Naive B cell (primary cell): ENCODE measurements around the gene NFAT5. TPM values are rescaled to one million over a fixed set of nuclear protein-coding genes. Genes with fewer than 3 reads are reported as not detected.
A peak's percentile ranks its signal among the peaks of the same experiment; 100 is the strongest.

Experiments
- ATAC-seq, 2 donors: fragments of 150-1000 bp; cut with Tn5 transposase; 2 replicates each; pipeline ENCODE4 v1.10.0; 2021; ENCODE audit warnings: low read depth in 2 of 2, mild to moderate bottlenecking in 2 of 2, moderate library complexity in 2 of 2
- DNase-seq: peaks from one replicate; pipeline ENCODE4 v3.0.0; 2022
- H3K27ac Mint-ChIP-seq, 6 donors: one replicate each; pipeline ENCODE4 v1.8.0; 2020 to 2022; ENCODE audit warnings: mild to moderate bottlenecking in 6 of 6, mixed read lengths in 6 of 6, moderate library complexity in 5 of 6, inconsistent platforms in 2 of 6
- H3K27me3 Mint-ChIP-seq, 3 donors: one replicate each; pipeline ENCODE4 v1.8.0; 2021 to 2022; ENCODE audit warnings: mixed read lengths in 3 of 3, mild to moderate bottlenecking in 1 of 3
- H3K36me3 Mint-ChIP-seq, 2 donors: one replicate each; pipeline ENCODE4 v1.8.0; 2020 to 2022; ENCODE audit warnings: mixed read lengths in 2 of 2, inconsistent platforms in 1 of 2, mild to moderate bottlenecking in 1 of 2
- H3K4me1 Mint-ChIP-seq, 3 donors: one replicate each; pipeline ENCODE4 v1.8.0; 2020 to 2022; ENCODE audit warnings: mixed read lengths in 3 of 3, inconsistent platforms in 1 of 3, mild to moderate bottlenecking in 1 of 3, moderate library complexity in 1 of 3
- H3K4me3 Mint-ChIP-seq, 8 donors: one replicate each; pipeline ENCODE4 v1.8.0; 2020 to 2022; ENCODE audit warnings: mild to moderate bottlenecking in 8 of 8, mixed read lengths in 8 of 8, moderate library complexity in 8 of 8, inconsistent platforms in 2 of 8
- H3K9me3 Mint-ChIP-seq, 7 donors: one replicate each; pipeline ENCODE4 v1.8.0; 2020 to 2022; ENCODE audit warnings: mixed read lengths in 7 of 7, mild to moderate bottlenecking in 5 of 7, inconsistent platforms in 2 of 7, moderate library complexity in 1 of 7
- polyA plus RNA-seq, 6 donors: library from polyadenylated mRNA; unstranded; fragments of 300-500 nt; fragmentation: Illumina TruSeq; gene quantifications; one replicate each; pipeline ENCODE4 v1.2.3, GENCODE V29; 2021; ENCODE audit warnings: low read depth in 6 of 6

The NFAT5 gene
- polyA plus RNA-seq, 6 donors from 2014 or later, result 0.54 to 12.4 (median 9.0) TPM

GRCh38 chr16:69647020-69647419, 81.3 kb downstream of the NFAT5 start:
- ATAC-seq, result no peak
- peaks cover 0 to 4% (median 0%) of the 10 kb centered on the region in 3 donors for H3K4me1 Mint-ChIP-seq
- no peaks in the 10 kb centered on the region for H3K9me3 Mint-ChIP-seq
- H3K27me3 Mint-ChIP-seq, result no peaks in the 10 kb centered on the region
- H3K4me3 Mint-ChIP-seq, result no peak overlapping the region
- H3K27ac Mint-ChIP-seq, result peak overlapping the region in 1 of 6 donors; percentile 44
- peaks cover 6 to 7% of the 10 kb centered on the region in 2 donors for H3K36me3 Mint-ChIP-seq
- no peak for DNase-seq

DNA sequence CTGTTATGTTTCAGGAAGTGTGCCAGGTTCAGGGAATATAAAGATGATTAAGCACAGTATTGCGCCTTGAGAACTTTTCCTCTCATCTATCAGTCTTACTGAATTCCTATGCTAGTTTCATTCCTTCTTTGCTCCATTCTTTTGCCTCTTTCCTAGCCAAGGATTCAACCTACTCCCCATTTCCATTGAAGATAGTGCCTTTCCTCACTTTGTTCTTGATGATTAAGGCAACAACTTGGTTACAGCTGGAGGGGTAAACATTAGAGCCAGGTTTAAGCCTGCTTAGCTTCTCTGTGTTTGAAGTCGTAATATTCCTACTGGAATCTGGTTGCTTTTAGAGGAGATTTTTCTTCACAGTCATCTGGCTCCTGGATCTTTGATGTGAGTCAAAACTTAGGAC, 85.5 kb downstream of the NFAT5 start:
- peaks cover 6 to 7% of the 10 kb centered on the region in 2 donors for H3K36me3 Mint-ChIP-seq
- H3K27me3 Mint-ChIP-seq, result no peaks in the 10 kb centered on the region
- H3K27ac Mint-ChIP-seq, result peak overlapping the region in 1 of 6 donors; percentile 65

GRCh38 chr16:69654280-69654931, 88.6 kb downstream of the NFAT5 start:
- Mint-ChIP-seq H3K9me3 (no peaks in the 10 kb centered on the region), H3K4me3 (no peak overlapping the region), H3K36me3 (no peaks in the 10 kb centered on the region), H3K27ac (peak overlapping the region in 2 of 6 donors; percentile 33 to 61), H3K27me3 (no peaks in the 10 kb centered on the region), H3K4me1 (no peaks in the 10 kb centered on the region)
- DNase-seq (no peak), ATAC-seq (no peak)

More for the DNA sequence above, 85.5 kb downstream of the NFAT5 start:
- H3K4me3 Mint-ChIP-seq, result no peak overlapping the region
- no peaks in the 10 kb centered on the region for H3K4me1 Mint-ChIP-seq
- H3K9me3 Mint-ChIP-seq, result no peaks in the 10 kb centered on the region
- DNase-seq (no peak), ATAC-seq (no peak)

DNA sequence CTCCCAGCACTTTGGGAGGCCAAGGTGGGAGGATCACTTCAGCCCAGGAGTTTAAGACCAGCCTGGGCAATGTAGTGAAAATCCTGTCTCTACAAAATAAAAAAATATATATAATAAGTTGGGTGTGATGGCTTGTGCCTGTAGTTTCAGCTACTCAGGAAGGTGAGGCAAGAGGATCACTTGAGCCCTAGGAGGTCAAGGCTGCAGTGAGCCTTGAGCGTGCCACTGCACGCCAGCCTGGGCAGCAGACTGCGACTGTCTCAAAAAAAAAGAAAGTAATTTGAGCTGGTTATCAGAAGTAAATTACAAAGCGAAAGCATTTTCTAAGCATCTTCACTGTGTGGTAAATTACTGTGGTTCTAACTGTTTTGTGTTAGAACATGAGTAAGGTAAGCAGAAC, 94.4 kb downstream of the NFAT5 start:
- peaks cover 4 to 7% of the 10 kb centered on the region in 2 donors for H3K36me3 Mint-ChIP-seq
- H3K9me3 Mint-ChIP-seq, result no peaks in the 10 kb centered on the region
- ATAC-seq, result no peak
- H3K27ac Mint-ChIP-seq, result no peak overlapping the region
- no peaks in the 10 kb centered on the region for H3K27me3 Mint-ChIP-seq
- H3K4me1 Mint-ChIP-seq, result no peaks in the 10 kb centered on the region
- H3K4me3 Mint-ChIP-seq, result no peak overlapping the region
- DNase-seq, result no peak

GRCh38 chr16:69662901-69663300, 97.1 kb downstream of the NFAT5 start:
- H3K36me3 Mint-ChIP-seq, result peaks cover 4 to 7% of the 10 kb centered on the region in 2 donors
- no peak for ATAC-seq
- no peak overlapping the region for H3K4me3 Mint-ChIP-seq
- no peaks in the 10 kb centered on the region for H3K4me1 Mint-ChIP-seq
- peak overlapping the region in 1 of 6 donors; percentile 14 for H3K27ac Mint-ChIP-seq
- H3K27me3 Mint-ChIP-seq, result no peaks in the 10 kb centered on the region
- DNase-seq, result no peak
- H3K9me3 Mint-ChIP-seq, result no peaks in the 10 kb centered on the region

GRCh38 chr16:69663846-69664245, 98.1 kb downstream of the NFAT5 start:
- DNase-seq (no peak), ATAC-seq (no peak)
- peaks cover 4 to 7% of the 10 kb centered on the region in 2 donors for H3K36me3 Mint-ChIP-seq
- no peak overlapping the region for H3K27ac Mint-ChIP-seq
- no peak overlapping the region for H3K4me3 Mint-ChIP-seq
- no peaks in the 10 kb centered on the region for H3K4me1 Mint-ChIP-seq
- H3K27me3 Mint-ChIP-seq, result no peaks in the 10 kb centered on the region
- no peaks in the 10 kb centered on the region for H3K9me3 Mint-ChIP-seq

GRCh38 chr16:69669577-69669976, 103.8 kb downstream of the NFAT5 start:
- no peaks in the 10 kb centered on the region for H3K4me1 Mint-ChIP-seq
- peak overlapping the region in 1 of 6 donors; percentile 88 for H3K27ac Mint-ChIP-seq
- ATAC-seq, result no peak
- no peaks in the 10 kb centered on the region for H3K9me3 Mint-ChIP-seq
- no peak overlapping the region for H3K4me3 Mint-ChIP-seq
- H3K36me3 Mint-ChIP-seq, result peaks cover 5 to 8% of the 10 kb centered on the region in 2 donors
- H3K27me3 Mint-ChIP-seq, result no peaks in the 10 kb centered on the region
- DNase-seq, result no peak

- Mint-ChIP-seq H3K4me3 (no peak overlapping the region), H3K27ac (no peak overlapping the region), H3K9me3 (no peaks in the 10 kb centered on the region), H3K4me1 (no peaks in the 10 kb centered on the region), H3K36me3 (peaks cover 16 to 18% of the 10 kb centered on the region in 2 donors), H3K27me3 (no peaks in the 10 kb centered on the region)
- no peak for ATAC-seq
- no peak for DNase-seq
These were observed 106.7 kb downstream of the NFAT5 start for GRCh38 chr16:69672315-69672997.

- H3K27me3 Mint-ChIP-seq, result no peaks in the 10 kb centered on the region
- H3K36me3 Mint-ChIP-seq, result peaks cover 16 to 20% of the 10 kb centered on the region in 2 donors
- peak overlapping the region in 2 of 6 donors; percentile 7 to 34 for H3K27ac Mint-ChIP-seq
- no peak for ATAC-seq
- no peaks in the 10 kb centered on the region for H3K4me1 Mint-ChIP-seq
- no peak for DNase-seq
- H3K9me3 Mint-ChIP-seq, result no peaks in the 10 kb centered on the region
- peak overlapping the region in 2 of 8 donors; percentile 15 to 33 for H3K4me3 Mint-ChIP-seq
These were observed 107.4 kb downstream of the NFAT5 start for GRCh38 chr16:69672998-69673713.

DNA sequence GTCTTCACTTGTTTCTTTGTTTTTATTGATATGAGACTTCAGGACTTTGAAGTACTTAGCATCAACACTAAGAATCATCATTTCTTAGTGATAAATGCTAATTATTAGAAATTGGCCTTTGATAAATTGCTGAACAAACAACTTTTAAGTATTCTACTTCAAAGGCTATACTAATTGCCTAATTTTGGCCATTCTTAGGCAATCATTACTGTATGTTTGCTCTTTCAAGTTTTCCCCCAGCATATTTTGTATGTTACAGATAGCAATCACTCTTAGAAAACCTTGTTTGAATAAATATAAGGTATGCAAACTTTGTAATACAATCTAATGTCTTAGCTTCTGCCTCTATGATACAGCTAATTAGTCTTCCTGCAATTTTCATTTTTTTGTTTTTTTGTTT, 114.6 kb downstream of the NFAT5 start:
- Mint-ChIP-seq H3K4me1 (no peaks in the 10 kb centered on the region), H3K27ac (no peak overlapping the region), H3K27me3 (no peaks in the 10 kb centered on the region), H3K9me3 (no peaks in the 10 kb centered on the region), H3K4me3 (no peak overlapping the region), H3K36me3 (peaks cover 9 to 15% of the 10 kb centered on the region in 2 donors)
- DNase-seq (no peak), ATAC-seq (no peak)

GRCh38 chr16:69688589-69688988, 122.8 kb downstream of the NFAT5 start:
- ATAC-seq (no peak), DNase-seq (no peak)
- Mint-ChIP-seq H3K4me3 (no peak overlapping the region), H3K4me1 (peaks cover 0 to 5% (median 0%) of the 10 kb centered on the region in 3 donors), H3K27ac (no peak overlapping the region), H3K36me3 (peaks cover 18 to 19% of the 10 kb centered on the region in 2 donors), H3K9me3 (no peaks in the 10 kb centered on the region), H3K27me3 (no peaks in the 10 kb centered on the region)

- Mint-ChIP-seq H3K4me1 (peaks cover 0 to 5% (median 0%) of the 10 kb centered on the region in 3 donors), H3K36me3 (peaks cover 23 to 30% of the 10 kb centered on the region in 2 donors), H3K9me3 (no peaks in the 10 kb centered on the region), H3K4me3 (no peak overlapping the region), H3K27me3 (no peaks in the 10 kb centered on the region), H3K27ac (peak overlapping the region in 2 of 6 donors; percentile 48 to 52)
- DNase-seq, result no peak
- no peak for ATAC-seq
These were observed 126.5 kb downstream of the NFAT5 start for GRCh38 chr16:69691980-69692911.

DNA sequence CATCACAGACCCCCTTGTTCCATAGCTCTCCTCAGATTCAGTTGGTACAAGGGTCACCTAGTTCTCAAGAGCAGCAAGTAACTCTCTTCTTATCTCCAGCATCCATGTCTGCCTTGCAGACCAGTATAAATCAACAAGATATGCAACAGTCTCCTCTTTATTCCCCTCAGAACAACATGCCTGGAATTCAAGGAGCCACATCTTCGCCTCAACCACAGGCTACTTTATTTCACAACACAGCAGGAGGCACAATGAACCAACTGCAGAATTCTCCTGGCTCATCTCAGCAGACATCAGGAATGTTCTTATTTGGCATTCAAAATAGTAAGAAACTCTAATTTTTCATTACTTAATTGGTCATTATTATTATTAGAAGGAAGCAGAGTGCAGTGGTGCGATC, 128.2 kb downstream of the NFAT5 start:
- Mint-ChIP-seq H3K4me3 (no peak overlapping the region), H3K9me3 (no peaks in the 10 kb centered on the region), H3K36me3 (peaks cover 23 to 30% of the 10 kb centered on the region in 2 donors), H3K27me3 (no peaks in the 10 kb centered on the region), H3K4me1 (peaks cover 0 to 5% (median 0%) of the 10 kb centered on the region in 3 donors), H3K27ac (peak overlapping the region in 2 of 6 donors; percentile 16 to 22)
- DNase-seq, result no peak
- ATAC-seq, result no peak
